Bronchial epithelial cell (primary cell): ENCODE measurements around the gene DOK5. TPM values are rescaled to one million over a fixed set of nuclear protein-coding genes. Genes with fewer than 3 reads are reported as not detected.

ENCODE experiments used
- DNase-seq: peaks from one replicate; pipeline ENCODE4 v3.0.0-alpha.2; 2010; ENCODE audit warnings: low read depth
- FAIRE-seq: peaks from 2 replicates; lab custom pipeline; 2011; peaks lifted over from hg19 to GRCh38; lab: Jason Lieb, UNC
- H3K27me3 ChIP-seq: 2 replicates; pipeline ENCODE4 v1.5.1; 2011; ENCODE audit warnings: low read length; ENCODE audit not compliant: control insufficient read depth, insufficient read depth
- H3K36me3 ChIP-seq: 2 replicates; pipeline ENCODE4 v1.5.1; 2011; ENCODE audit warnings: low read length; ENCODE audit not compliant: control insufficient read depth, insufficient read depth
- H3K4me3 ChIP-seq: 2 replicates; pipeline ENCODE4 v1.5.1; 2011; ENCODE audit warnings: mild to moderate bottlenecking, low read depth, low read length, control low read depth
- CTCF ChIP-seq: IDR thresholded peaks from 2 replicates; pipeline ENCODE4 v1.5.1; 2011; ENCODE audit warnings: mild to moderate bottlenecking, moderate library complexity, low read length, control low read depth, inconsistent platforms; ENCODE audit not compliant: insufficient read depth, severe bottlenecking
- total RNA-seq: library from RNA; depleted of rRNA; stranded (reverse); fragments of >200 nt; gene quantifications from 2 replicates; pipeline ENCODE4 v1.2.1, GENCODE V29; 2014

DOK5 gene
- total RNA-seq, result 0.13 TPM in 1 of 2 replicates, not detected in the other

GRCh38 chr20:54475334-54476168, at the start of gene DOK5:
TSS of gene DOK5 (plus strand) at chr20:54475593. CDS start at chr20:54475947, 354 bp downstream.
- Histone ChIP-seq H3K27me3 (peaks cover 11% of the 10 kb centered on the region), H3K4me3 (no peak within 1 kb of the TSS), H3K36me3 (no peaks in the 10 kb centered on the region)
- no peak for FAIRE-seq
- no peak for DNase-seq
- TF ChIP-seq CTCF, result no peak

GRCh38 chr20:54429364-54429763, 46.0 kb upstream of the DOK5 start:
- TF ChIP-seq CTCF, result no peak
- no peak for DNase-seq
- H3K4me3 ChIP-seq, result no peak overlapping the region
- no peak for FAIRE-seq
- no peaks in the 10 kb centered on the region for H3K36me3 ChIP-seq
- no peaks in the 10 kb centered on the region for H3K27me3 ChIP-seq

GRCh38 chr20:54431156-54431944, 44.0 kb upstream of the DOK5 start:
- no peak for TF ChIP-seq CTCF
- Histone ChIP-seq H3K27me3 (no peaks in the 10 kb centered on the region), H3K4me3 (no peak overlapping the region), H3K36me3 (no peaks in the 10 kb centered on the region)
- no peak for DNase-seq
- FAIRE-seq, result no peak

- no peak for TF ChIP-seq CTCF
- Histone ChIP-seq H3K27me3 (no peaks in the 10 kb centered on the region), H3K4me3 (no peak overlapping the region), H3K36me3 (no peaks in the 10 kb centered on the region)
- FAIRE-seq, result no peak
- DNase-seq, result no peak
These were observed 42.4 kb upstream of the DOK5 start for GRCh38 chr20:54432966-54433365.

- Histone ChIP-seq H3K27me3 (no peaks in the 10 kb centered on the region), H3K4me3 (no peak overlapping the region), H3K36me3 (no peaks in the 10 kb centered on the region)
- FAIRE-seq (no peak), DNase-seq (no peak)
- TF ChIP-seq CTCF, result no peak
These were observed 41.8 kb upstream of the DOK5 start for GRCh38 chr20:54433636-54434035.
